Activated naive CD4-positive, alpha-beta T cell treated with anti-CD3 and anti-CD28 coated beads, Interleukin-2, amount 50 U/mL, for 16 hours (primary cell): ENCODE data around the gene SMOC2.

Experiments used
- DNase-seq: peaks from one replicate; pipeline ENCODE4 v3.0.0-alpha.2; 2020

The SMOC2 gene

GRCh38 chr6:168494726-168495125 is 53.7 kb downstream of the SMOC2 start:
- no peak for DNase-seq

- DNase-seq = no peak
These were observed 54.1 kb downstream of the SMOC2 start for GRCh38 chr6:168495133-168495532.

- no peak for DNase-seq
These were observed 54.7 kb downstream of the SMOC2 start for GRCh38 chr6:168495636-168496035.

GRCh38 chr6:168496139-168496996 is 55.4 kb downstream of the SMOC2 start:
- no peak for DNase-seq

GRCh38 chr6:168496997-168497331 is 56.0 kb downstream of the SMOC2 start:
- no peak for DNase-seq

- DNase-seq = no peak
These were observed 56.4 kb downstream of the SMOC2 start for GRCh38 chr6:168497381-168497780.

GRCh38 chr6:168498161-168498843 is 57.3 kb downstream of the SMOC2 start:
- no peak for DNase-seq

GRCh38 chr6:168499045-168499650 is 58.2 kb downstream of the SMOC2 start:
- DNase-seq = no peak

- no peak for DNase-seq
These were observed 59.5 kb downstream of the SMOC2 start for GRCh38 chr6:168500519-168500918.

GRCh38 chr6:168501561-168501960 is 60.6 kb downstream of the SMOC2 start:
- DNase-seq = no peak

GRCh38 chr6:168504366-168504765 is 63.4 kb downstream of the SMOC2 start:
- DNase-seq = no peak

- DNase-seq = no peak
These were observed 65.5 kb downstream of the SMOC2 start for GRCh38 chr6:168506460-168506859.

- no peak for DNase-seq
These were observed 66.3 kb downstream of the SMOC2 start for GRCh38 chr6:168507297-168507696.

- DNase-seq = no peak
These were observed 66.7 kb downstream of the SMOC2 start for GRCh38 chr6:168507730-168508129.

GRCh38 chr6:168508903-168509302 is 67.9 kb downstream of the SMOC2 start:
- no peak for DNase-seq

GRCh38 chr6:168513766-168514165 is 72.8 kb downstream of the SMOC2 start:
- DNase-seq = no peak

GRCh38 chr6:168514216-168514615 is 73.2 kb downstream of the SMOC2 start:
- no peak for DNase-seq

- DNase-seq = no peak
These were observed 74.4 kb downstream of the SMOC2 start for GRCh38 chr6:168515376-168515775.

GRCh38 chr6:168516944-168517741 is 76.2 kb downstream of the SMOC2 start:
- no peak for DNase-seq

- DNase-seq = no peak
These were observed 76.9 kb downstream of the SMOC2 start for GRCh38 chr6:168517742-168518347.

GRCh38 chr6:168518348-168518745 is 77.4 kb downstream of the SMOC2 start:
- no peak for DNase-seq

GRCh38 chr6:168518867-168519266 is 77.9 kb downstream of the SMOC2 start:
- DNase-seq = no peak

GRCh38 chr6:168520233-168520632 is 79.2 kb downstream of the SMOC2 start:
- DNase-seq = no peak
